Endothelial cell (in vitro differentiated cells): Measurements from ENCODE around the gene ZNF70. TPM values are rescaled to one million over a fixed set of nuclear protein-coding genes. Genes with fewer than 3 reads are reported as not detected.

Experiments
- DNase-seq: peaks from one replicate; pipeline ENCODE4 v3.0.0; 2021; ENCODE audit warnings: low spot score
- H3K27ac Mint-ChIP-seq: one replicate; pipeline ENCODE4 v1.8.0; 2021; ENCODE audit warnings: mixed read lengths, inconsistent platforms; ENCODE audit not compliant: unreplicated experiment
- H3K27me3 Mint-ChIP-seq: one replicate; pipeline ENCODE4 v1.8.0; 2021; ENCODE audit warnings: mild to moderate bottlenecking, moderate library complexity, mixed read lengths, inconsistent platforms; ENCODE audit not compliant: unreplicated experiment
- H3K36me3 Mint-ChIP-seq: one replicate; pipeline ENCODE4 v1.8.0; 2021; ENCODE audit warnings: mild to moderate bottlenecking, low read depth, mixed read lengths, inconsistent platforms; ENCODE audit not compliant: unreplicated experiment
- H3K4me1 Mint-ChIP-seq: one replicate; pipeline ENCODE4 v1.8.0; 2021; ENCODE audit warnings: mild to moderate bottlenecking, mixed read lengths, inconsistent platforms; ENCODE audit not compliant: unreplicated experiment
- H3K4me3 Mint-ChIP-seq: one replicate; pipeline ENCODE4 v1.8.0; 2021; ENCODE audit warnings: mild to moderate bottlenecking, mixed read lengths, inconsistent platforms; ENCODE audit not compliant: unreplicated experiment
- H3K9me3 Mint-ChIP-seq: one replicate; pipeline ENCODE4 v1.8.0; 2021; ENCODE audit warnings: mixed read lengths, inconsistent platforms; ENCODE audit not compliant: unreplicated experiment
- long read RNA-seq: library from polyadenylated mRNA; unstranded; transcript quantifications from one replicate; pipeline ENCODE4 v2.0.0, GENCODE V29; 2020; ENCODE audit not compliant: unreplicated experiment
- total RNA-seq: library from RNA; stranded (reverse); fragmentation: NEBNext Ultra II Directional; extraction: Animal tissue kit (Norgen Biotek cat#: 25700); gene quantifications from one replicate; pipeline ENCODE4 v1.2.1, GENCODE V29; 2021; ENCODE audit not compliant: unreplicated experiment
- TF ChIP-seq, protein P1 (sequence below): fragments of 200-600 bp; sonication (generic); IDR thresholded peaks from one replicate; pipeline ENCODE4 v1.5.0; 2021; ENCODE audit warnings: antibody characterized with exemption; ENCODE audit not compliant: unreplicated experiment

Gene ZNF70
- 8.0 TPM for total RNA-seq
- long read RNA-seq, result 0 reads

DNA sequence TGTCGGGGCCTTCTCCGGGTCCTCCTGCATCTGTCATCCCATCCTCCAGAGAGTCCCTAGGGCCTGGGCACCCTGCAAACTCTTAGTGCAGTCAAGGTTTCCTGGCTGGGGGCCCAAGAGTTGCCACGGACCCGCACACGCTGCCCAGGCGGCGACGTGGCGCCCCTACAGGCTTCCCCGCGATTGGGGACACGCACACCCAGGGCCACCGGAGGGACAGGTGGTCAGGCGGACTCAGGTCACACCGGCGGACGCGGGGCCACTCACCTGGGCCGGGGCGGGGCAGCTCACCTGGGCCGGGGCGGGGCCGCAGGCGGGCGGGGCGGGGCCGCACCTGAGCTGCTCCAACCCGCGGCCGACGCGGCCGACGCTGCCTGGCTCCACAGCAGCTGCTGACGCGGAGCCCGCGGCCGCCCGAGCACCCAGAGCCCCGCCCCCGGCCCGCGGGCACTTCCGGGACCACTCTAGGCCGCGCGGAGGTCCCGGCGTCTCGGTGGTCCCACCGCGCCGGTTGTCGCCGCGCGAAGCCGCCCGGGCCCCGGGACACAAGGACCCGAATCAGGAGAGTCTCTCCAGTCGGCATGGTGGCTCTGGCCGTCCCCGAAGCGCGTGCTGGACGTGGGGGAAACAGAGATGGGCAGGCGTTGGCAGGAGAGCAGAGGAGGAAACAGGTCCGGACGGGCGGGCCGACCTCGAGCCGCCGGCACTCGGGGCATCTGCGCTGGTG, at the start of gene ZNF70:
Gene ZNF70 (minus strand): TSS at position 399 of the 727 bp plus-strand sequence. CDS start 5,972 bp downstream, outside the sequence.
- no peaks in the 10 kb centered on the region for H3K9me3 Mint-ChIP-seq
- peaks cover 5% of the 10 kb centered on the region for H3K36me3 Mint-ChIP-seq
- H3K4me3 Mint-ChIP-seq, result peak within 1 kb of the TSS; percentile 89
- peak; percentile 82 for DNase-seq
- H3K4me1 Mint-ChIP-seq, result peaks cover 13% of the 10 kb centered on the region
- no peak within 1 kb of the TSS for H3K27ac Mint-ChIP-seq
- H3K27me3 Mint-ChIP-seq, result peaks cover 4% of the 10 kb centered on the region
- TF ChIP-seq, protein P1, sequence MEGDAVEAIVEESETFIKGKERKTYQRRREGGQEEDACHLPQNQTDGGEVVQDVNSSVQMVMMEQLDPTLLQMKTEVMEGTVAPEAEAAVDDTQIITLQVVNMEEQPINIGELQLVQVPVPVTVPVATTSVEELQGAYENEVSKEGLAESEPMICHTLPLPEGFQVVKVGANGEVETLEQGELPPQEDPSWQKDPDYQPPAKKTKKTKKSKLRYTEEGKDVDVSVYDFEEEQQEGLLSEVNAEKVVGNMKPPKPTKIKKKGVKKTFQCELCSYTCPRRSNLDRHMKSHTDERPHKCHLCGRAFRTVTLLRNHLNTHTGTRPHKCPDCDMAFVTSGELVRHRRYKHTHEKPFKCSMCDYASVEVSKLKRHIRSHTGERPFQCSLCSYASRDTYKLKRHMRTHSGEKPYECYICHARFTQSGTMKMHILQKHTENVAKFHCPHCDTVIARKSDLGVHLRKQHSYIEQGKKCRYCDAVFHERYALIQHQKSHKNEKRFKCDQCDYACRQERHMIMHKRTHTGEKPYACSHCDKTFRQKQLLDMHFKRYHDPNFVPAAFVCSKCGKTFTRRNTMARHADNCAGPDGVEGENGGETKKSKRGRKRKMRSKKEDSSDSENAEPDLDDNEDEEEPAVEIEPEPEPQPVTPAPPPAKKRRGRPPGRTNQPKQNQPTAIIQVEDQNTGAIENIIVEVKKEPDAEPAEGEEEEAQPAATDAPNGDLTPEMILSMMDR, result no peak

GRCh38 chr22:23796461-23796860, 45.5 kb upstream of the ZNF70 start:
- Mint-ChIP-seq H3K4me1 (no peaks in the 10 kb centered on the region), H3K4me3 (no peak overlapping the region), H3K9me3 (no peaks in the 10 kb centered on the region), H3K27ac (no peak overlapping the region), H3K27me3 (no peaks in the 10 kb centered on the region), H3K36me3 (peaks cover 38% of the 10 kb centered on the region)
- TF ChIP-seq, protein P1, result no peak
- no peak for DNase-seq

- peaks cover 22% of the 10 kb centered on the region for H3K36me3 Mint-ChIP-seq
- peak overlapping the region; percentile 57 for H3K4me3 Mint-ChIP-seq
- H3K27me3 Mint-ChIP-seq, result no peaks in the 10 kb centered on the region
- H3K4me1 Mint-ChIP-seq, result no peaks in the 10 kb centered on the region
- TF ChIP-seq, protein P1, result no peak
- no peak overlapping the region for H3K27ac Mint-ChIP-seq
- H3K9me3 Mint-ChIP-seq, result no peaks in the 10 kb centered on the region
- DNase-seq, result no peak
These were observed 42.4 kb upstream of the ZNF70 start for GRCh38 chr22:23793326-23793725.

DNA sequence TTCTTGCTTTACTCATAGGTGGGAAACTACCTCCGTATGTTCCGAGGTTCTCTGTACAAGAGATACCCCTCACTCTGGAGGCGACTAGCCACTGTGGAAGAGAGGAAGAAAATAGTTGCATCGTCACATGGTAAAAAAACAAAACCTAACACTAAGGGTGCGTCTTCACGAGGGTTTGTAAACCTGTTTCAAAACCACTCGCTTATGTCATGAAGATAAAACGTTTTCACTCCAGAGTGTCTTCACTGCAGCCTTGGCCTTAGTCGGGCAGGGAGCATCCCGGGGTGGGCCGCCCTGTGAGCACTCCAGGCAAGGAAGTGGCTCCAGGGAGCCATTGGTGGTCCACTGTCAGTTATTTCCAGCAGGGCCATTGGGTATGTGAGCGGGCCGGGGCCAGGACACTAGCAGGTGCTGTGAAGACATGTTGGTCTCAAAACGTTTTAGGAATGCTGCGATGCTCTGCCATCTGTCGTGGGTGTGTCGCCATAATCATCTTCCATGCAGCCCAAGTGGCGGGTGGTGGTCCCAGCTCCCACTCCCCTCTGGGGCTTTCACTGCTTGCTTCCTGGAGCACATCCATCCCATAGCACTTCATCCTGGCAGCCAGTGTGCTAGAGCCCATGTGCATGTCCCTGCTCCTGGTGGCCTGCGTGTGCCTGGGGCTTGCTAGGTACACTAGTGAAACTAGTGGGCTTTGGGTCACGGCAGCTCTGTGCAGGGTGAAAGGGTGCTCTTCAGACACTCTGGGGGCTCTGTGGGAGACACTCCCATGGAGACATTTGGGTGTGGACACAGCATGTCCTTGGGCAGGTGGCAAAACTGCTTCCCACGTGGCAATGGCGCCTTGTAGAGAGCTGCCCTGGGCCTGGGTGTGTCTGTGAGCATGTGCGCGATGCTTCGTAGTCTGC, 41.1 kb upstream of the ZNF70 start:
- Mint-ChIP-seq H3K9me3 (no peaks in the 10 kb centered on the region), H3K4me1 (peaks cover 7% of the 10 kb centered on the region), H3K27me3 (peaks cover 2% of the 10 kb centered on the region), H3K4me3 (no peak overlapping the region), H3K36me3 (peaks cover 22% of the 10 kb centered on the region), H3K27ac (no peak overlapping the region)
- DNase-seq, result no peak
- TF ChIP-seq, protein P1, result no peak
